HepG2 (cell line): ENCODE results near the gene DFFA. TPM values are rescaled to one million over a fixed set of nuclear protein-coding genes. Genes with fewer than 3 reads are reported as not detected.
A peak's percentile ranks its signal among the peaks of the same experiment; 100 is the strongest.

Source experiments
- CREB1 ChIP-seq, 2 experiments: fragments of 450-650 bp in 1 of 2; IDR thresholded peaks; 2 replicates each; pipeline ENCODE4 v1.6.1; 2016 to 2017; ENCODE audit warnings: control low read depth in 1 of 2, mild to moderate bottlenecking in 1 of 2, missing compliant biosample characterization in 1 of 2, missing genetic modification characterization in 1 of 2
- CTCF ChIP-seq: sonication (generic); formaldehyde crosslinking; IDR thresholded peaks from 2 replicates; pipeline ENCODE4 v1.5.0; 2020; ENCODE audit warnings: mild to moderate bottlenecking, missing genetic modification reagents, moderate library complexity
- ELF3 ChIP-seq: IDR thresholded peaks from 2 replicates; pipeline ENCODE4 v1.6.1; 2016; ENCODE audit warnings: missing genetic modification reagents, missing compliant biosample characterization
- HIVEP1 ChIP-seq: sonication (generic); formaldehyde crosslinking; IDR thresholded peaks from 2 replicates; pipeline ENCODE4 v1.4.0; 2020; ENCODE audit warnings: mild to moderate bottlenecking, missing genetic modification reagents
- ISL2 ChIP-seq: sonication (generic); formaldehyde crosslinking; IDR thresholded peaks from 2 replicates; pipeline ENCODE4 v1.5.0; 2020; ENCODE audit warnings: missing genetic modification reagents
- KDM2A ChIP-seq: sonication (generic); formaldehyde crosslinking; IDR thresholded peaks from 2 replicates; pipeline ENCODE4 v1.4.0; 2020; ENCODE audit warnings: low read depth, missing genetic modification reagents, borderline replicate concordance
- KLF6 ChIP-seq: IDR thresholded peaks from 2 replicates; pipeline ENCODE4 v1.8.0; 2016; ENCODE audit warnings: missing biosample characterization, missing genetic modification reagents
- MIXL1 ChIP-seq: IDR thresholded peaks from 2 replicates; pipeline ENCODE4 v1.6.1; 2016
- PATZ1 ChIP-seq: sonication (generic); formaldehyde crosslinking; IDR thresholded peaks from 2 replicates; pipeline ENCODE4 v1.4.0; 2020; ENCODE audit warnings: missing genetic modification reagents
- UBTF ChIP-seq: sonication (generic); formaldehyde crosslinking; IDR thresholded peaks from 2 replicates; pipeline ENCODE4 v1.4.0; 2020; ENCODE audit warnings: mild to moderate bottlenecking, missing genetic modification reagents
- ZNF431 ChIP-seq: sonication (generic); formaldehyde crosslinking; IDR thresholded peaks from 2 replicates; pipeline ENCODE4 v1.9.0; 2022; ENCODE audit warnings: missing genetic modification reagents, low read depth, mild to moderate bottlenecking, borderline replicate concordance
- ZNF503 ChIP-seq: sonication (generic); formaldehyde crosslinking; IDR thresholded peaks from 2 replicates; pipeline ENCODE4 v1.4.0; 2020; ENCODE audit warnings: missing genetic modification reagents
- ZSCAN20 ChIP-seq: sonication (generic); formaldehyde crosslinking; IDR thresholded peaks from 2 replicates; pipeline ENCODE4 v1.4.0; 2020; ENCODE audit warnings: missing genetic modification reagents, mild to moderate bottlenecking, borderline replicate concordance
- polyA plus RNA-seq, 8 experiments: library from polyadenylated mRNA; depleted of rRNA in 3 of 8; stranded (reverse) in 7 of 8; unstranded in 1 of 8; fragments of >200 nt; fragmentation: Illumina TruSeq in 4 of 8; extraction: Trizol in 4 of 8; gene quantifications; 2 replicates each; pipeline versions ENCODE4 v1.2.1 to v1.2.3, GENCODE V29; 2011 to 2016; ENCODE audit warnings: low read depth in 4 of 8, missing spikeins in 1 of 8, mixed read lengths in 1 of 8; ENCODE audit not compliant: insufficient read depth in 1 of 8
- total RNA-seq, 5 experiments: library from RNA; depleted of rRNA; stranded (reverse); fragments of >200 nt; fragmentation: Illumina TruSeq; extraction: Trizol; gene quantifications; 2 replicates each; pipeline ENCODE4 v1.2.3, GENCODE V29; 2016; ENCODE audit warnings: low read depth in 1 of 5

Gene DFFA
- total and polyA plus RNA-seq, 2 of the 13 experiments (the other 11 are each of a cell fraction or from before 2014, with no cell fraction given) = 16.5 to 33.9 TPM

- peak; percentile 28 for TF ChIP-seq CTCF (CRISPR knock-in tag)
- TF ChIP-seq UBTF (CRISPR knock-in tag) = peak; percentile 59; the same call in 1 of the 2 replicates
- TF ChIP-seq ISL2 (CRISPR knock-in tag) = peak; percentile 82
- peak; percentile 75; the same call in 1 of the 2 replicates for TF ChIP-seq KDM2A (CRISPR knock-in tag)
- TF ChIP-seq ZSCAN20 = peak; percentile 78; the same call in 1 of the 2 replicates
- TF ChIP-seq PATZ1 (CRISPR knock-in tag) = peak; percentile 59
- peak; percentile 75; the same call in 1 of the 2 replicates for TF ChIP-seq ZNF503
- TF ChIP-seq KLF6 (CRISPR knock-in tag) = peak; percentile 48; the same call in 1 of the 2 replicates
- TF ChIP-seq ELF3 (CRISPR knock-in tag) = peak; percentile 69
- no peak for TF ChIP-seq ZNF431 (CRISPR knock-in tag)
- no peak for TF ChIP-seq CREB1 (IDR thresholded peaks at IDR 0.05)
- peak; percentile 84 for TF ChIP-seq CREB1 (CRISPR knock-in tag; IDR thresholded peaks at IDR 0.05)
- TF ChIP-seq HIVEP1 (CRISPR knock-in tag) = peak; percentile 55; the same call in 1 of the 2 replicates
- TF ChIP-seq MIXL1 (CRISPR knock-in tag) = peak; percentile 68; the same call in 1 of the 2 replicates
These were observed 2.5 kb upstream of the DFFA start, which contains the start of gene PEX14 (continued) for GRCh38 chr1:10474613-10475507.
